A549 (cell line): ENCODE data around the gene PCDHB14. TPM values are rescaled to one million over a fixed set of nuclear protein-coding genes. Genes with fewer than 3 reads are reported as not detected.
"Not testable (repeated sequence)": the region's sequence is repeated elsewhere in the genome, so short reads cannot be mapped to it uniquely, and the experiment has no call there.

Experiments
- ATAC-seq, 2 experiments: fragments of 200-7000 bp in 1 of 2; fragments of >200 bp in 1 of 2; cut with Nextera tagmentation in 1 of 2; cut with Tn5 transposase in 1 of 2; 3 replicates each; pipeline versions ENCODE4 v1.8.0 to v1.9.1; 2018 to 2020; ENCODE audit warnings: mild to moderate bottlenecking in 1 of 2, moderate library complexity in 1 of 2
- CTCF ChIA-PET: fragments of 300-600 bp; sonication (Branson Sonifier 250); formaldehyde crosslinking; extraction: SDS; loops from one replicate; lab custom pipeline; 2021; ENCODE audit warnings: antibody characterized with exemption, inconsistent platforms; lab: Yijun Ruan, JAX
- POLR2A ChIA-PET: fragments of 350-600 bp; formaldehyde crosslinking; extraction: SDS; loops from one replicate; lab custom pipeline; 2021; ENCODE audit warnings: antibody characterized with exemption, inconsistent platforms; lab: Yijun Ruan, JAX
- DNase-seq, 2 experiments: peaks; one replicate each; pipeline versions ENCODE4 v3.0.0 to v3.0.0-alpha.2; 2011 to 2016; ENCODE audit warnings: low read depth in 1 of 2, low spot score in 1 of 2
- FAIRE-seq: peaks from 2 replicates; lab custom pipeline; 2011; peaks lifted over from hg19 to GRCh38; lab: Jason Lieb, UNC
- H3K27ac ChIP-seq, 2 experiments: fragments of >200 bp; sonication (Bioruptor Twin); formaldehyde crosslinking; 3 replicates each; pipeline ENCODE4 v1.5.1; 2016 to 2017
- H3K4me1 ChIP-seq: fragments of >200 bp; sonication (Bioruptor Twin); formaldehyde crosslinking; 3 replicates; pipeline ENCODE4 v1.6.1; 2016
- H3K4me2 ChIP-seq: fragments of >200 bp; sonication (Bioruptor Twin); formaldehyde crosslinking; 3 replicates; pipeline ENCODE4 v1.6.1; 2016
- H3K4me3 ChIP-seq: fragments of >200 bp; sonication (Bioruptor Twin); formaldehyde crosslinking; 3 replicates; pipeline ENCODE4 v1.5.1; 2016
- H3K9me3 ChIP-seq: fragments of >200 bp; sonication (Bioruptor Twin); formaldehyde crosslinking; 3 replicates; pipeline ENCODE4 v1.6.1; 2016
- CBX8 ChIP-seq: fragments of 200-600 bp; sonication (generic); IDR thresholded peaks from 2 replicates; pipeline ENCODE4 v1.6.1; 2016
- EP300 ChIP-seq, 2 experiments: fragments of >200 bp; sonication (Bioruptor Twin); formaldehyde crosslinking; IDR thresholded peaks; 2 replicates in 1 of 2; 3 replicates in 1 of 2; pipeline ENCODE4 v1.6.1; 2016 to 2017
- ESRRA ChIP-seq: fragments of 150-350 bp; IDR thresholded peaks from 2 replicates; pipeline ENCODE4 v1.6.1; 2014; ENCODE audit warnings: mild to moderate bottlenecking, low read length, borderline replicate concordance
- FOXS1 ChIP-seq: fragments of 250-450 bp; sonication (Bioruptor Pico); IDR thresholded peaks from 2 replicates; pipeline ENCODE4 v1.5.0; 2020; ENCODE audit warnings: mild to moderate bottlenecking, moderate library complexity
- HEYL ChIP-seq: fragments of 250-450 bp; sonication (Bioruptor Pico); IDR thresholded peaks from 2 replicates; pipeline ENCODE4 v1.8.0; 2021; ENCODE audit warnings: mild to moderate bottlenecking, moderate library complexity
- HOXB5 ChIP-seq: fragments of 250-450 bp; sonication (Bioruptor Pico); IDR thresholded peaks from 2 replicates; pipeline ENCODE4 v1.5.0; 2020; ENCODE audit warnings: mild to moderate bottlenecking, moderate library complexity
- MAFK ChIP-seq: fragments of 450-650 bp; IDR thresholded peaks from 2 replicates; pipeline ENCODE4 v1.6.1; 2014; ENCODE audit not compliant: partially characterized antibody
- MYC ChIP-seq: IDR thresholded peaks from 2 replicates; pipeline ENCODE4 v1.6.1; 2012; ENCODE audit warnings: mild to moderate bottlenecking, inconsistent platforms, low read length, improper control_type of control experiment, borderline replicate concordance
- NFE2L2 ChIP-seq: fragments of 150-350 bp; conservative IDR thresholded peaks from 2 replicates; pipeline ENCODE4 v1.6.1; 2014; ENCODE audit warnings: low read length
- POLR2A ChIP-seq: IDR thresholded peaks from 2 replicates; pipeline ENCODE4 v1.6.1; 2012; ENCODE audit warnings: mild to moderate bottlenecking, low read length
- RAD21 ChIP-seq, 2 experiments: fragments of >200 bp in 1 of 2; sonication (Bioruptor Twin) in 1 of 2; formaldehyde crosslinking in 1 of 2; IDR thresholded peaks in 1 of 2; conservative IDR thresholded peaks in 1 of 2; 2 replicates in 1 of 2; 3 replicates in 1 of 2; pipeline ENCODE4 v1.6.1; 2012 to 2018; ENCODE audit warnings: inconsistent platforms in 1 of 2
- RCOR1 ChIP-seq: fragments of 150-350 bp; IDR thresholded peaks from 2 replicates; pipeline ENCODE4 v1.6.1; 2014; ENCODE audit warnings: antibody characterized with exemption, low read length, low read depth
- RFX5 ChIP-seq: fragments of 450-650 bp; IDR thresholded peaks from 2 replicates; pipeline ENCODE4 v1.7.1; 2014; ENCODE audit warnings: antibody characterized with exemption, mild to moderate bottlenecking, moderate library complexity
- ZSCAN20 ChIP-seq: fragments of 250-450 bp; sonication (Bioruptor Pico); IDR thresholded peaks from 2 replicates; pipeline ENCODE4 v1.8.0; 2022; ENCODE audit warnings: mild to moderate bottlenecking, moderate library complexity
- WGBS: methylation state at CpG from one replicate; pipeline ENCODE4 v1.1.6; 2017; ENCODE audit errors: missing lambda C conversion rate; 5-methylcytosine and 5-hydroxymethylcytosine counted together
- polyA plus RNA-seq, 4 experiments: library from polyadenylated mRNA; depleted of rRNA in 3 of 4; stranded (reverse); fragments of >200 nt; fragmentation: RNase III in 1 of 4; extraction: RNeasy Plus Mini Kit Qiagen cat#74134 plus additional on column Dnase treatment in 1 of 4; gene quantifications; 2 replicates in 3 of 4; 3 replicates in 1 of 4; pipeline ENCODE4 v1.2.3, GENCODE V29; 2011 to 2017
- TF ChIP-seq, protein P1 (sequence below): fragments of 150-350 bp; IDR thresholded peaks from 2 replicates; pipeline ENCODE4 v1.6.1; 2014; ENCODE audit warnings: low read depth, mild to moderate bottlenecking, low read length
- TF ChIP-seq, protein P2 (sequence below): fragments of >200 bp; sonication (Bioruptor Twin); formaldehyde crosslinking; IDR thresholded peaks from 2 replicates; pipeline ENCODE4 v1.6.1; 2016
- TF ChIP-seq, protein P3 (sequence below): fragments of >200 bp; sonication (Bioruptor Twin); formaldehyde crosslinking; IDR thresholded peaks from 3 replicates; pipeline ENCODE4 v1.5.1; 2016

The PCDHB14 gene
- polyA plus RNA-seq, 2 of the 4 experiments (the other 2 are of a cell fraction) = 0.09 to 0.14 TPM

DNA sequence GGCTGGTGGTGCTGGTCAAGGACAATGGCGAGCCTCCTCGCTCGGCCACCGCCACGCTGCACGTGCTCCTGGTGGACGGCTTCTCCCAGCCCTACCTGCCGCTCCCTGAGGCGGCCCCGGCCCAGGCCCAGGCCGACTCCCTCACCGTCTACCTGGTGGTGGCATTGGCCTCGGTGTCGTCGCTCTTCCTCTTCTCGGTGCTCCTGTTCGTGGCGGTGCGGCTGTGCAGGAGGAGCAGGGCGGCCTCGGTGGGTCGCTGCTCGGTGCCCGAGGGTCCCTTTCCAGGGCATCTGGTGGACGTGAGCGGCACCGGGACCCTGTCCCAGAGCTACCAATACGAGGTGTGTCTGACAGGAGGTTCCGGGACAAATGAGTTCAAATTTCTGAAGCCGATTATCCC lies 2.3 kb downstream of the PCDHB14 start:
- FAIRE-seq, H3K4me3 ChIP-seq, DNase-seq, H3K27ac ChIP-seq, ATAC-seq, H3K4me2 ChIP-seq, H3K4me1 ChIP-seq, POLR2A ChIA-PET: not testable (repeated sequence)
- H3K9me3 ChIP-seq = peaks cover 19% of the 10 kb centered on the region; the same call in 1 of the 3 replicates
- WGBS = 57% methylated on average over 6 of the region's 30 CpGs
- CTCF ChIA-PET = interaction anchor here (0.8 kb wide), 1 partner anchor 332 kb away, joined by 3 read pairs; no protein-coding TSS in a partner anchor

DNA sequence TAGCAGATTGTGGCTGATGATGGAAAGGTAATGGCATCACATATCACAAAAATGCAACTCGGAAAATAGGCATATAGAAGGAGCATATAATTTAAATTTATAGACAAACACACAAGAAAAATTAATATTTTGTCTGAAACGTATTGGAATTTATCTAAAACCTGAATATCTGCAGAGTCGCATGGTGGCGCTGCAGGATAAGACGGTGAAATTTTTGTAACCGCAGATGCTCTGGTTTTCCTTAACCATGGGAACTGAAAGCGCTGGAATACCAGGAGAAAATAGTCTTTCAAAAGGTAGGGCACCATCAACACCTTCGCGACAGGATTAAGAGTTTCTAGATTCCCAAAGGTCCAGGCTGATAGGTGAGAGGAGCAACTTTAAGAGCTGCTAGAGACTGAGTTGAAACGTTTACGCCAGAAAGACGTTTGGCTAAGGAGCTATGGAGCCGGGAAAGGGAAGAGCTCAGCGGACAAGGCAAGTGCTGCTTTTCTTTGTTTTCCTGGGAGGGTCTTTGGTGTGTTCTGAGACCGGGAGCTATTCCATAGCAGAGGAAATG lies 11.0 kb downstream of the PCDHB14 start:
- ATAC-seq (no peak), DNase-seq (no peak), FAIRE-seq (no peak)
- CTCF ChIA-PET = interaction anchor here (0.9 to 2.1 kb wide), 5 partner anchors 16 to 330 kb away, joined by 3 to 8 read pairs (median 4); partner anchors contain the start of gene PCDHB11
- peaks cover 26% of the 10 kb centered on the region; the same call in 2 of the 3 replicates for H3K9me3 ChIP-seq
- TF ChIP-seq, protein P1, sequence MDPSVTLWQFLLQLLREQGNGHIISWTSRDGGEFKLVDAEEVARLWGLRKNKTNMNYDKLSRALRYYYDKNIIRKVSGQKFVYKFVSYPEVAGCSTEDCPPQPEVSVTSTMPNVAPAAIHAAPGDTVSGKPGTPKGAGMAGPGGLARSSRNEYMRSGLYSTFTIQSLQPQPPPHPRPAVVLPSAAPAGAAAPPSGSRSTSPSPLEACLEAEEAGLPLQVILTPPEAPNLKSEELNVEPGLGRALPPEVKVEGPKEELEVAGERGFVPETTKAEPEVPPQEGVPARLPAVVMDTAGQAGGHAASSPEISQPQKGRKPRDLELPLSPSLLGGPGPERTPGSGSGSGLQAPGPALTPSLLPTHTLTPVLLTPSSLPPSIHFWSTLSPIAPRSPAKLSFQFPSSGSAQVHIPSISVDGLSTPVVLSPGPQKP = no peak
- TF ChIP-seq RAD21 (conservative IDR thresholded peaks at IDR 0.05 in 1 of 2, IDR thresholded peaks at IDR 0.05 in 1 of 2) = peak in 1 of 2 experiments; percentile 26; a peak in 1 of 5 replicates
- no peak overlapping the region for H3K4me3 ChIP-seq
- no peak overlapping the region for H3K27ac ChIP-seq
- WGBS = 20% methylated on average over 15 of the region's 15 CpGs
- POLR2A ChIA-PET = no interaction called here
- H3K4me1 ChIP-seq = no peaks in the 10 kb centered on the region
- no peak overlapping the region for H3K4me2 ChIP-seq

DNA sequence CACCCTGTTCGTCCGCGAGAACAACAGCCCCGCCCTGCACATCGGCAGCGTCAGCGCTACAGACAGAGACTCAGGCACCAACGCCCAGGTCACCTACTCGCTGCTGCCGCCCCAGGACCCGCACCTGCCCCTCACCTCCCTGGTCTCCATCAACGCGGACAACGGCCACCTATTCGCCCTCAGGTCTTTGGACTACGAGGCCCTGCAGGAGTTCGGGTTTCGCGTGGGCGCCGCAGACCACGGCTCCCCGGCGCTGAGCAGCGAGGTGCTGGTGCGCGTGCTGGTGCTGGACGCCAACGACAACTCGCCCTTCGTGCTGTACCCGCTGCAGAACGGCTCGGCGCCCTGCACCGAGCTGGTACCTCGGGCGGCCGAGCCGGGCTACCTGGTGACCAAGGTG lies 12.8 kb downstream of the PCDHB14 start:
- POLR2A ChIA-PET, H3K4me2 ChIP-seq, ATAC-seq, DNase-seq, CTCF ChIA-PET, H3K27ac ChIP-seq, H3K4me1 ChIP-seq, FAIRE-seq, H3K4me3 ChIP-seq: not testable (repeated sequence)
- H3K9me3 ChIP-seq = peaks cover 36% of the 10 kb centered on the region; the same call in 2 of the 3 replicates
- WGBS = 81% methylated on average over 30 of the region's 40 CpGs

DNA sequence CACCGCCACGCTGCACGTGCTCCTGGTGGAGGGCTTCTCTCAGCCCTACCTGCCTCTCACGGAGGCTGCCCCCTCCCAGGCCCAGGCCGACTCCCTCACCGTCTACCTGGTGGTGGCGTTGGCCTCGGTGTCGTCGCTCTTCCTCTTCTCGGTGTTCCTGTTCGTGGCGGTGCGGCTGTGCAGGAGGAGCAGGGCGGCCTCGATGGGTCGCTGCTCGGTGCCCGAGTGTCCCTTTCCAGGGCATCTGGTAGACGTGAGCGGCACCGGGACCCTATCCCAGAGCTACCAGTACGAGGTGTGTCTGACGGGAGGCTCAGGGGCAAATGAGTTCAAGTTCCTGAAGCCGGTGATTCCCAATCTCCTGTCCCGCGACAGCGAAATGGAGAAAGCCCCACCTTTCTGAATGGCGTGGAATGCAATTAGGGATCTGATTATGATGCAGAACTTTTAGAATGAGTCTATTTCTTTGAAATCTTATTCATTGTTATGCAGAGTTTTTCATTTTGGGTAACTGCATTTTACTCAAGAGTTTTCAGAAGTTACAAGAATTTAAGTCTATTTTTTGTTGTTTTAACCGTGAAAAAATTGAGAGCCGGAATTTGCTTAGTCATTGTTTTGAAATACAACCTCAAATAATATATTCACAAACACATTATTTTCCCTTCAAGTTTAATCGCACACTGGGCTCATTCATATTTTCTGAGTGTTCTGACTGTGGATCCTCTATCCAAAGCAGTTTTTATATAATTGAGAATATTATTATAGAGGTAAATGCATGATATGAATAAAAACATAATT lies 13.6 kb downstream of the PCDHB14 start:
- ATAC-seq (no peak), DNase-seq (no peak), FAIRE-seq (no peak)
- ChIA-PET CTCF (interaction anchor here (0.6 kb wide), 1 partner anchor 23 kb away, joined by 3 read pairs; the partner anchor contains the start of gene PCDHB13), POLR2A (no interaction called here)
- Histone ChIP-seq H3K4me1 (no peaks in the 10 kb centered on the region), H3K27ac (no peak overlapping the region), H3K9me3 (peaks cover 35% of the 10 kb centered on the region; the same call in 2 of the 3 replicates), H3K4me2 (no peak overlapping the region), H3K4me3 (no peak overlapping the region)
- 68% methylated on average over 25 of the region's 32 CpGs for WGBS
- TF ChIP-seq RCOR1 = no peak
- TF ChIP-seq NFE2L2 = peak; percentile 58; the same call in 1 of the 2 replicates
- TF ChIP-seq MAFK = peak; percentile 68

DNA sequence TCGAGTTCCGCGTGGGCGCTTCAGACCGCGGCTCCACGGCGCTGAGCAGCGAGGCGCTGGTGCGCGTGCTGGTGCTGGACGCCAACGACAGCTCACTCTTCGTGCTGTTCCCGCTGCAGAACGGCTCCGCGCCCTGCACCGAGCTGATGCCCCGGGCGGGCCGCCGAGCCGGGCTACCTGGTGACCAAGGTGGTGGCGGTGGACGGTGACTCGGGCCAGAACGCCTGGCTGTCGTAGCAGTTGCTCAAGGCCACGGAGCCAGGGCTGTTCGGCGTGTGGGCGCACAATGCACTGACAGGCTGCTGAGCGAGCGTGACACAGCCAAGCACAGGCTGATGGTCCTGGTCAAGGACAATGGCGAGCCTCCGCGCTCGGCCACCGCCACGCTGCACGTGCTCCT lies 18.4 kb downstream of the PCDHB14 start:
- WGBS = 56% methylated on average over 25 of the region's 43 CpGs
- ATAC-seq = no peak
- FAIRE-seq = no peak
- ChIA-PET POLR2A (no interaction called here), CTCF (interaction anchor here (0.6 kb wide), 1 partner anchor 82 kb away, joined by 3 read pairs; no protein-coding TSS in a partner anchor)
- Histone ChIP-seq H3K9me3 (peaks cover 44% of the 10 kb centered on the region; the same call in 2 of the 3 replicates), H3K27ac (no peak overlapping the region), H3K4me2 (no peak overlapping the region), H3K4me3 (no peak overlapping the region), H3K4me1 (no peaks in the 10 kb centered on the region)
- TF ChIP-seq, protein P2, sequence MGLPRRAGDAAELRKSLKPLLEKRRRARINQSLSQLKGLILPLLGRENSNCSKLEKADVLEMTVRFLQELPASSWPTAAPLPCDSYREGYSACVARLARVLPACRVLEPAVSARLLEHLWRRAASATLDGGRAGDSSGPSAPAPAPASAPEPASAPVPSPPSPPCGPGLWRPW = no peak
- no peak for TF ChIP-seq MYC
- no peak for TF ChIP-seq ESRRA
- no peak for TF ChIP-seq ZSCAN20 (CRISPR knock-in tag)
- TF ChIP-seq FOXS1 = no peak
- TF ChIP-seq HOXB5 = no peak
- no peak for TF ChIP-seq RFX5
- no peak for TF ChIP-seq POLR2A
- TF ChIP-seq HEYL (CRISPR knock-in tag) = no peak
- TF ChIP-seq CBX8 = no peak
- TF ChIP-seq, protein P1 = no peak
- TF ChIP-seq EP300 (IDR thresholded peaks at IDR 0.05) = no peak
- TF ChIP-seq, protein P3, sequence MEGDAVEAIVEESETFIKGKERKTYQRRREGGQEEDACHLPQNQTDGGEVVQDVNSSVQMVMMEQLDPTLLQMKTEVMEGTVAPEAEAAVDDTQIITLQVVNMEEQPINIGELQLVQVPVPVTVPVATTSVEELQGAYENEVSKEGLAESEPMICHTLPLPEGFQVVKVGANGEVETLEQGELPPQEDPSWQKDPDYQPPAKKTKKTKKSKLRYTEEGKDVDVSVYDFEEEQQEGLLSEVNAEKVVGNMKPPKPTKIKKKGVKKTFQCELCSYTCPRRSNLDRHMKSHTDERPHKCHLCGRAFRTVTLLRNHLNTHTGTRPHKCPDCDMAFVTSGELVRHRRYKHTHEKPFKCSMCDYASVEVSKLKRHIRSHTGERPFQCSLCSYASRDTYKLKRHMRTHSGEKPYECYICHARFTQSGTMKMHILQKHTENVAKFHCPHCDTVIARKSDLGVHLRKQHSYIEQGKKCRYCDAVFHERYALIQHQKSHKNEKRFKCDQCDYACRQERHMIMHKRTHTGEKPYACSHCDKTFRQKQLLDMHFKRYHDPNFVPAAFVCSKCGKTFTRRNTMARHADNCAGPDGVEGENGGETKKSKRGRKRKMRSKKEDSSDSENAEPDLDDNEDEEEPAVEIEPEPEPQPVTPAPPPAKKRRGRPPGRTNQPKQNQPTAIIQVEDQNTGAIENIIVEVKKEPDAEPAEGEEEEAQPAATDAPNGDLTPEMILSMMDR = no peak
- DNase-seq = no peak
